HG02642 (cell line): ENCODE results near the gene KRT32.

Experiments
- ATAC-seq: cut with Tn5 transposase; IDR thresholded peaks from one replicate; pipeline ENCODE4 v1.9.1; 2021; ENCODE audit warnings: mild to moderate bottlenecking; ENCODE audit not compliant: unreplicated experiment, poor library complexity

Gene KRT32

GRCh38 chr17:41466988-41467387 lies at the start of gene KRT32:
TSS of gene KRT32 (minus strand) at chr17:41467386. CDS start at chr17:41467325, 61 bp downstream.
- no peak for ATAC-seq

- ATAC-seq, result no peak
These were observed 49.7 kb upstream of the KRT32 start for GRCh38 chr17:41516830-41517283.

DNA sequence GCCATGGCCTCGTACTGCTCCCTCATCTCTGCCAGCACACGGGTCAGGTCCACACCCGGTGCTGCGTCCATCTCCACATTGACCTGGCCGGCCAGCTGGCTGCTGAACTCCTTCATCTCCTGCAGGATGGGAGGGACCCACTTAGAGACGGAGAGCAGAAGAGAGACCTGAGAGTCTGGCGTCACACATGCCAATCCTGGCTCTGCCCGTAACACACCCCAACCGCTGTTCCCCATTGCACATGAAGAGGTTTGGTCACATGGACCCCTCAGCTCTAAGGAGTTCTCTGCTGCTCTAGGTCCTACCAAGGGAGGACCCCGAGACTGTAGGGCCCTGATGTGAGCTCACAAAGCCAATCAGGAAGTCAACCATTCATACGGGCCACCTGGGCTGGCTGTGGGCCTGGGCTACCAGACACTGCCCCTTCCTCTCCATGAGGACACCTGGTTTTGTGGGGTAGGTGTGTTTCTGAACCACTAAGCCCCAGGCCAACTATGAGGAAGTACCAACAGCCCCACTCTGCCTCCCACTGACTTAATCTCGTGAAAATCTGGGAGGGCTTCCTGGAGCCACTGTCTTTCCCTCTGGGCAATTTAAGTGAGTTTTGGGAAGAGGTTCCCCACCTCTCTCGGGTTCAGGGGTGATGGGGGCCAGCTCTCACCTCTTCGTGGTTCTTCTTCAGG lies 49.1 kb upstream of the KRT32 start:
- ATAC-seq, result no peak

GRCh38 chr17:41513168-41513547 lies 46.0 kb upstream of the KRT32 start:
- no peak for ATAC-seq

DNA sequence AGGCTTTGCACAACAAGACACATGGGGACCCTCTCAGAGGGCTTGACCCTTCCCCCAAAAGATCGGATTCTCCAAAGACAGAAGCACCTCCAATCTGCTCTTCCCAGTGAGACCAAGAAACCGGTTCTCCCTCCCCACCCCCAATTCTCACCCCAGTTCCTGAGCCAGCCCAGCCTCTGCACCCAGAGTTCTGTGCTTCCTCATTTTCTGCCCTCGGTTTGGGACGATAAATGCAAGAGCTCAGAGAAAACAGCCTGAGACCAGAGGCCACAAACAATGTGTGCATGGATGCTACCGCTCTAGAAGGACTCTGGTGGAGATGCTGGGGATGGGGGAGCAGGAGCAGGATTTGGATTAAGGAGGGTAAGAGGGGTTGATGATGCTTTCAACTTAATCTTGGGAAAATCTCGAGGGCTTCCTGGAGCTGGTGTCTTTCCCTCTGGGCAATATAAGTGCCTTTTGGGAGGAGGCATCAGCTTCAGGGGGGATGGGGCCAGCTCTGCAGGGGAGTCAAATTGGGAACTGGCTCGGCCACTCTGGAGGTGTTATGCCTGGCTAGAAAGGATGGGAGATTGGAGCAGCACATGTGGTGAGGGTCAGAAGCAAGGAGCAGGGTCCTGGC lies 45.5 kb upstream of the KRT32 start:
- no peak for ATAC-seq

DNA sequence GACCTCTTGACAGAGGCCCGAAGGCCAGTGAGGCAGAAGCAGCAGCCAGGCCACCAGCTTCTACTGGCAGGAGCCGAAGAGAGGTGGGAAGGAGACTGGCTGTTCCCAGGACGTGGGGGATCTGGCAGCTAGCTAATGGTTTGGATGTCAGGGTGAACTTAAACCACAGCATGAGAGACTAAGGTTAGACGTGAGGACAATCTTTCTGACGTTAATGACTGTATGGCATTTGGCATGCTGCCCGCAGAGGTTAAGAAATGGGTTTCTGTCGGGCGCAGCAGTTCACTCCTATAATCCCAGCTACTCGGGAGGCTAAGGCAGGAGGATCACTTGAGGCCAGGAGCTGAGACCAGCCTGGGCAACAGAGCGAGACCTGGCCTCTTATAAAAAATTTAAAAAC lies 44.5 kb upstream of the KRT32 start:
- ATAC-seq, result no peak

DNA sequence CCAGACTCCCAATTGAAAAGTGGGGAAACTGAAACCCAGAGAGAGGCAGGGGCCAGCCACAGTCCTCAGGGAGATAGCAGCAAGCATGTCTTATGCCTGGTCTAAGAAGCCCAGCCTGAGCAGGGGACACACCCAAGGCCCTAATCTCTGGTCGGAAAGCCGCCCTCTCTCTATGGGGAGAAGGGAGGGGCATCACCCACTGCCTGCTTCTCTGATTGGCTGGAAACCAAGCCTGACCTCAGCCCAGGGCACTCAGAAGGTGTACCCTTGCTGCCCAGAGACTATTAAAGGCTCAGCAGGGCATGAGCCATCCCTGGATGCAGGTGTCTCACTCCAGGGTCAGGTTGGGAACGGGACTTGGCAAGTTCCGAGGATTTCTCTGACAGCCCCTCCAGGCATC lies 43.9 kb upstream of the KRT32 start:
- no peak for ATAC-seq

GRCh38 chr17:41510251-41511065 lies 43.3 kb upstream of the KRT32 start:
- ATAC-seq, result no peak

- no peak for ATAC-seq
These were observed 40.2 kb upstream of the KRT32 start for GRCh38 chr17:41507315-41507880.

GRCh38 chr17:41505809-41506767 lies 38.9 kb upstream of the KRT32 start:
- no peak for ATAC-seq

- no peak for ATAC-seq
These were observed 38.0 kb upstream of the KRT32 start, which contains the start of gene KRT13 for GRCh38 chr17:41505007-41505808. TSS of gene KRT13 (minus strand) at chr17:41505612. CDS start at chr17:41505550, 62 bp downstream.

DNA sequence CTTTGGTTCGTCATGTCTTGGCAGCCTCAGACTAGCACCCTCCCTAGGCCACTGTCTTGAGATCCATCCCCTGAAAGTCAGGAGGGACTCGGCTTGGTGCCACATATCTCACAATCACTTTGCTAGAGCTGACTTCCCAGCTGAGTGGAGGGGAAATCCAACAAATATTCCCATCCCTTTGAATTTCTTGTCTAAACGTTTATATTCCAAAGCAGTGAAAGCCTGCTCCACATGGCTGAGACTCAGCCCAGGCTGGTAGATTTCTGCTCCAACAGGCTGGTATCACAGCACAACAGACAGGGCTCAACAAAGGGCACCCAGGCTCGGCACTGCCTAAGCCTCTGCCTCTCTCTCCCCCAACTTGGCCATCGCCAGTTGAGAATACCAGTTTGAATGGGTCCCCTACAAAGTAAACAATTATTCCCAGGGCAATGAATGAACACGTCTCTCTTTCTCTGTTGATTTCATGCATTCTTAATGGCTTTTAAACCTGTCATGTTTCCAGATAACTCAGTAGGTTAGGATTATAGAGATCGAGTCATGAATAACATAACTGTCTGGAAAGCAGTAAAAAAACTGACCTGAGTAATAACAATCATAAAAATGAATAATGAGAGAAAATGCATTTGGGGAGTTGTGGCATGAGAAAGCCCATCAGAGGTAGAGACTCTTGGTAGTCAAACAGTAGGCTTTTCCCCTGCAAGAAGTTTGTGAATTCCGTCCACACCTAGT lies 37.2 kb upstream of the KRT32 start:
- no peak for ATAC-seq

GRCh38 chr17:41503202-41503601 lies 36.0 kb upstream of the KRT32 start:
- no peak for ATAC-seq

GRCh38 chr17:41500131-41500911 lies 33.1 kb upstream of the KRT32 start:
- ATAC-seq, result no peak

GRCh38 chr17:41499714-41500113 lies 32.5 kb upstream of the KRT32 start:
- ATAC-seq, result no peak

DNA sequence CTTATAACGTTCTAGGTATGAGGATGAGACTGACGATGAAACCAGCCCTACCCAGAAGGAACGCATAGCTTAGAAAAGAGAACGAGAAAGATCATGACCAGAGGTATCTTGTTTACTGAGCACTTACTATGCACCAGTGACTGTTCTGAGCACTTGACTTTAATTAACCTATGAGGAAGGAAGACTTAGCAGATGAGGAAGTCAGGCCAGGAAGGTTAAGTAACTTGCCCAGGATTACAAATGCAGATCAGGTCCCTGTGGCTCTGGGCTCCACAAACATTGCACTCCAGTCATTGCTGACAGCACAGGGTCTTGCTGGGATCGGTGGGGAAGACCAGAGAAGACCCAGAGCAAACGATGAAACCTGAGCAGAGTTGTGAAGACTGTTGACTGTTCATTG lies 31.1 kb upstream of the KRT32 start:
- ATAC-seq, result no peak

DNA sequence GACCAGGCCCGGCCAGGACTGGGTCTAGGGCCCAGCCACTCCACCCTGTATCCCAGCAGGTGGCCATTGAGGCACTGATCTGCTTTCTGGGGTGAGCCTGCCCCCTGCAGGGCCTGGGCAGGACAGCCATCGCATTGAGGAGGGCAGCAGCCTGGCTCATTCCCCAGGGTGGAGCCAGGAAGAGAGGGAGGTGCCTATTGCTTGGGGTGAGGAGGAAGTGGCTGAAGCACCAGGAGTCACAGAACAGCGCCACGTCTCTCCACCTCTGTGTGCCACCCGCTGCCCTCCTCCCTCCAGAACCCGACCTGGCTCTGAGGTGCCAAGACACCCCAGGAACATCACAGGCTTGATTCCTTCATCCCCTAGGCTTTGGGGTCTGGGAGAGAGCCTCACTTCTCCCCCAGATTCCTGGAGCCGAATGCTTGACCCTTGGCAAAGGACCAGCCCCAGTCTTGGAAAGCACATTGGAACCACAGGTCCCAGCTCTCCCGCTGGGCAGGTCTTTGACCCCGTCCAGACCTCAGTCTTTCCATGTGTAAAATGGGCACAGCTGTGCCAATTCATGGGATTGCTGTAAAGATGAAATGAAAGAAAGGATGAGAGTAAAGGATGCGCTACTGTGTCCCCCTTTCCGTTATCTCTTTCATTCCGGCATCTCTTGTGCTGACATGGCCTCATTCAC lies 29.8 kb upstream of the KRT32 start:
- ATAC-seq, result peak; percentile 64
